ENCODE measurements around the gene PPDPF.

DNA sequence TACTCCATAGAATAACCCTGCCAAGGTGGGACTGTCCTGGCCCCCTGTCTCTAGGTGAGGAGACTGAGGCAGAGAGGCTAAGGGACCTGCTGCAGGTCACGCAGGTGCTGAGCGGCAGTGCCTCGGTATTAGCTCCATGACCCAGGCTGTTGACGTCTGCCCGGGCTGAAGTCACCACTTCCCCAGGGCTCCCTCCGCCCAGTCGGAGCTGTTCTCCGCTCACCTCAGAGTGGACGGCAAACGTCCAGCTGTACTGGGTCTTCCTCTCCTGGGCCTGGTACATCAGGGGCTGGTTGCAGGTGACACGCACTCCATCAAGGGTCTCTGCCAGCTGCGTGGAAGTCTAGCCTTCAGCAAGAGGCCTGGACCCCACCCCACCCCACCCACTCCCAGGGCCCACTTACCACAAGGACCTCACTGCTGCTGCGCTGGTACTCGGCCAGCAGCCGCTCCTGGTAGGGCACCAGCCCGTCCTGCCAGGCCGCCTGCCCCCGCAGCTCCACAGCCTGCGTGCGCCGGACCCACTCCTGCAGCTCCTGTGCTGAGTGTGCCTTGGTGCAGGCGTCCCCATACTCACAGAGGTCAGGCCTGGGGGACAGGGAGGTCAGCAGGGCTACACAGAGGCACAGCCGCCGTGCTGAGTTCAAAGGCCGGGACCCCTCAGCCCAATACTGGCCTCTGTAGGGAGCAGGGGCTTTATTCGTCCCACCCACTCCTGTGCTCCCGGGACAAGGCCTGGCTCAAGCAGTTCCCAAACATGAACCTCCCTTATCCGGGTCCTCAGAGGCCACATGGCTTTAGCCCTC, 49.9 kb downstream of the PPDPF start:
- TF ChIP-seq, protein P1, sequence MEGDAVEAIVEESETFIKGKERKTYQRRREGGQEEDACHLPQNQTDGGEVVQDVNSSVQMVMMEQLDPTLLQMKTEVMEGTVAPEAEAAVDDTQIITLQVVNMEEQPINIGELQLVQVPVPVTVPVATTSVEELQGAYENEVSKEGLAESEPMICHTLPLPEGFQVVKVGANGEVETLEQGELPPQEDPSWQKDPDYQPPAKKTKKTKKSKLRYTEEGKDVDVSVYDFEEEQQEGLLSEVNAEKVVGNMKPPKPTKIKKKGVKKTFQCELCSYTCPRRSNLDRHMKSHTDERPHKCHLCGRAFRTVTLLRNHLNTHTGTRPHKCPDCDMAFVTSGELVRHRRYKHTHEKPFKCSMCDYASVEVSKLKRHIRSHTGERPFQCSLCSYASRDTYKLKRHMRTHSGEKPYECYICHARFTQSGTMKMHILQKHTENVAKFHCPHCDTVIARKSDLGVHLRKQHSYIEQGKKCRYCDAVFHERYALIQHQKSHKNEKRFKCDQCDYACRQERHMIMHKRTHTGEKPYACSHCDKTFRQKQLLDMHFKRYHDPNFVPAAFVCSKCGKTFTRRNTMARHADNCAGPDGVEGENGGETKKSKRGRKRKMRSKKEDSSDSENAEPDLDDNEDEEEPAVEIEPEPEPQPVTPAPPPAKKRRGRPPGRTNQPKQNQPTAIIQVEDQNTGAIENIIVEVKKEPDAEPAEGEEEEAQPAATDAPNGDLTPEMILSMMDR (IDR thresholded peaks at IDR 0.05; ENCODE audit: low read depth, low read length): no peak
- TF ChIP-seq POLR2A (IDR thresholded peaks at IDR 0.05; ENCODE audit: extremely low read depth, insufficient read length) (no peak), MYC (IDR thresholded peaks at IDR 0.05; ENCODE audit: low read depth, low read length) (no peak)
- TF ChIP-seq, protein P2, sequence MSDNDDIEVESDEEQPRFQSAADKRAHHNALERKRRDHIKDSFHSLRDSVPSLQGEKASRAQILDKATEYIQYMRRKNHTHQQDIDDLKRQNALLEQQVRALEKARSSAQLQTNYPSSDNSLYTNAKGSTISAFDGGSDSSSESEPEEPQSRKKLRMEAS (IDR thresholded peaks at IDR 0.05; ENCODE audit: low read depth, low read length): no peak
